K562 (cell line): ENCODE data around the gene RPL28. TPM values are rescaled to one million over a fixed set of nuclear protein-coding genes. Genes with fewer than 3 reads are reported as not detected.
A peak's percentile ranks its signal among the peaks of the same experiment; 100 is the strongest.

Source experiments
- ATF7 ChIP-seq: fragments of 450-650 bp; IDR thresholded peaks from 2 replicates; pipeline ENCODE4 v1.7.1; 2014; ENCODE audit warnings: mild to moderate bottlenecking, moderate library complexity
- CBX8 ChIP-seq: fragments of 200-600 bp; sonication (generic); IDR thresholded peaks from 2 replicates; pipeline ENCODE4 v1.6.1; 2012; ENCODE audit warnings: borderline replicate concordance, mixed run types, low read depth, mild to moderate bottlenecking, moderate library complexity, mixed read lengths, low read length, control low read depth, inconsistent platforms; ENCODE audit not compliant: poor library complexity, severe bottlenecking; ENCODE audit errors: extremely low read depth
- CREM ChIP-seq: IDR thresholded peaks from 2 replicates; pipeline ENCODE4 v1.6.1; 2014; ENCODE audit warnings: antibody characterized with exemption, low read depth
- ETS2 ChIP-seq: IDR thresholded peaks from 2 replicates; pipeline ENCODE4 v1.6.1; 2016; ENCODE audit warnings: borderline replicate concordance, missing genetic modification characterization, mild to moderate bottlenecking, moderate library complexity, missing compliant biosample characterization; ENCODE audit not compliant: poor library complexity, severe bottlenecking
- GABPA ChIP-seq: fragments of 200-800 bp; sonication (Bioruptor generic); conservative IDR thresholded peaks from 2 replicates; pipeline ENCODE4 v1.6.1; 2016; ENCODE audit warnings: low read depth, missing genetic modification characterization, missing compliant biosample characterization
- HCFC1 ChIP-seq: IDR thresholded peaks from 2 replicates; pipeline ENCODE4 v1.6.1; 2012; ENCODE audit warnings: low read depth, low read length, improper control_type of control experiment
- HNRNPUL1 ChIP-seq: fragments of 200-400 bp; formaldehyde crosslinking; IDR thresholded peaks from 2 replicates; pipeline ENCODE4 v1.6.1; 2017; ENCODE audit warnings: low read length
- HSF4 ChIP-seq: fragments of 250-450 bp; sonication (Bioruptor Pico); IDR thresholded peaks from 2 replicates; pipeline ENCODE4 v2.1.2; 2022; ENCODE audit warnings: mild to moderate bottlenecking, moderate library complexity, borderline replicate concordance
- KDM4B ChIP-seq, 2 experiments: fragments of 450-650 bp in 1 of 2; sonication (generic) in 1 of 2; IDR thresholded peaks; 2 replicates each; pipeline ENCODE4 v1.6.1; 2016 to 2017; ENCODE audit warnings: borderline replicate concordance in 2 of 2, antibody characterized with exemption in 1 of 2, low read depth in 1 of 2, mild to moderate bottlenecking in 1 of 2
- NCOA1 ChIP-seq: fragments of 450-650 bp; IDR thresholded peaks from 2 replicates; pipeline ENCODE4 v1.6.1; 2016; ENCODE audit warnings: low read depth
- RB1 ChIP-seq: fragments of 450-650 bp; IDR thresholded peaks from 2 replicates; pipeline ENCODE4 v1.6.1; 2017; ENCODE audit warnings: low read depth, mild to moderate bottlenecking
- SMARCB1 ChIP-seq: IDR thresholded peaks from 2 replicates; pipeline ENCODE4 v1.6.1; 2011; ENCODE audit warnings: improper control_type of control experiment, low read depth; ENCODE audit not compliant: insufficient read length
- SOX6 ChIP-seq: fragments of 450-650 bp; IDR thresholded peaks from 2 replicates; pipeline ENCODE4 v1.6.1; 2014; ENCODE audit warnings: mild to moderate bottlenecking
- TCFL5 ChIP-seq: fragments of 250-450 bp; sonication (Bioruptor Pico); conservative IDR thresholded peaks from 2 replicates; pipeline ENCODE4 v1.6.1; 2021; ENCODE audit warnings: mild to moderate bottlenecking, moderate library complexity, matching md5 sums
- TSC22D4 ChIP-seq: fragments of 450-650 bp; IDR thresholded peaks from 2 replicates; pipeline ENCODE4 v1.6.1; 2016; ENCODE audit warnings: missing genetic modification characterization, missing biosample characterization, control low read depth
- U2AF2 ChIP-seq: fragments of 200-400 bp; formaldehyde crosslinking; optimal IDR thresholded peaks from 2 replicates; pipeline ENCODE3; 2017; ENCODE audit warnings: low read depth, mild to moderate bottlenecking, low read length
- ZEB2 ChIP-seq: fragments of 450-650 bp; IDR thresholded peaks from 2 replicates; pipeline ENCODE4 v1.6.1; 2016
- ZFP30 ChIP-seq: fragments of 250-450 bp; sonication (Bioruptor Pico); IDR thresholded peaks from 2 replicates; pipeline ENCODE4 v1.8.0; 2022; ENCODE audit warnings: moderate library complexity, mild to moderate bottlenecking, inconsistent platforms, borderline replicate concordance
- ZNF253 ChIP-seq: fragments of 250-450 bp; sonication (Bioruptor Pico); conservative IDR thresholded peaks from 2 replicates; pipeline ENCODE4 v1.6.1; 2021; ENCODE audit warnings: mild to moderate bottlenecking
- ZNF311 ChIP-seq: fragments of 250-450 bp; sonication (Bioruptor Pico); IDR thresholded peaks from 2 replicates; pipeline ENCODE4 v1.4.0; 2020; ENCODE audit warnings: mild to moderate bottlenecking, moderate library complexity
- ZNF316 ChIP-seq: fragments of 450-650 bp; IDR thresholded peaks from 2 replicates; pipeline ENCODE4 v1.6.1; 2016
- ZNF507 ChIP-seq: conservative IDR thresholded peaks from 2 replicates; pipeline ENCODE4 v1.6.1; 2017; ENCODE audit warnings: missing genetic modification characterization, missing compliant biosample characterization
- ZNF699 ChIP-seq: fragments of 250-450 bp; sonication (Bioruptor Pico); IDR thresholded peaks from 2 replicates; pipeline ENCODE4 v1.8.0; 2021; ENCODE audit warnings: mild to moderate bottlenecking, moderate library complexity; ENCODE audit not compliant: insufficient replicate concordance
- polyA plus RNA-seq, 8 experiments: library from polyadenylated mRNA; depleted of rRNA in 4 of 8; stranded (reverse) in 5 of 8; unstranded in 3 of 8; fragments of >200 nt; fragmentation: Nextera tagmentation in 2 of 8; fragmentation: Illumina TruSeq in 1 of 8; extraction: Ambion mirVana in 2 of 8; extraction: Trizol in 1 of 8; gene quantifications; 2 replicates each; pipeline versions ENCODE4 v1.2.1 to v1.2.3, GENCODE V29; 2011 to 2014; ENCODE audit warnings: inconsistent platforms in 1 of 8, missing spikeins in 1 of 8
- total RNA-seq, 7 experiments: library from RNA; depleted of rRNA in 6 of 7; stranded (reverse); fragments of >200 nt in 6 of 7; fragmentation: Illumina TruSeq in 2 of 7; extraction: Trizol in 2 of 7; gene quantifications; 2 replicates each; pipeline versions ENCODE4 v1.2.1 to v1.2.3, GENCODE V29; 2011 to 2021; ENCODE audit warnings: low replicate concordance in 1 of 7
- TF ChIP-seq, protein P1 (sequence below): sonication (generic); formaldehyde crosslinking; IDR thresholded peaks from 2 replicates; pipeline ENCODE4 v1.8.1; 2023; ENCODE audit warnings: mild to moderate bottlenecking, missing genetic modification reagents
- TF ChIP-seq, protein P2 (sequence below), 2 experiments: fragments of 450-650 bp in 1 of 2; sonication (generic) in 1 of 2; formaldehyde crosslinking in 1 of 2; IDR thresholded peaks in 1 of 2; conservative IDR thresholded peaks in 1 of 2; 2 replicates each; pipeline versions ENCODE4 v1.6.1 to v1.8.1; 2016 to 2023; ENCODE audit warnings: mild to moderate bottlenecking in 2 of 2, moderate library complexity in 2 of 2, inconsistent platforms in 1 of 2, missing genetic modification reagents in 1 of 2
- TF ChIP-seq, protein P3 (sequence below): fragments of 250-450 bp; sonication (Bioruptor Pico); IDR thresholded peaks from 2 replicates; pipeline ENCODE4 v1.5.0; 2020; ENCODE audit warnings: mild to moderate bottlenecking

Gene RPL28
- total and polyA plus RNA-seq, 9 of the 15 experiments (the other 6 are each of a cell fraction or from before 2014, with no cell fraction given), result 124 to 3,106 (median 622) TPM

- no peak for TF ChIP-seq CBX8
- no peak for TF ChIP-seq TSC22D4 (tag)
- TF ChIP-seq ZNF253, result no peak
- peak; percentile 37; the same call in 1 of the 2 replicates for TF ChIP-seq GABPA
- TF ChIP-seq ZNF507 (tag), result no peak
- peak; percentile 93 for TF ChIP-seq CREM
- no peak for TF ChIP-seq ZFP30 (CRISPR knock-in tag)
- no peak for TF ChIP-seq ZEB2
- TF ChIP-seq HCFC1, result no peak
- TF ChIP-seq, protein P1, sequence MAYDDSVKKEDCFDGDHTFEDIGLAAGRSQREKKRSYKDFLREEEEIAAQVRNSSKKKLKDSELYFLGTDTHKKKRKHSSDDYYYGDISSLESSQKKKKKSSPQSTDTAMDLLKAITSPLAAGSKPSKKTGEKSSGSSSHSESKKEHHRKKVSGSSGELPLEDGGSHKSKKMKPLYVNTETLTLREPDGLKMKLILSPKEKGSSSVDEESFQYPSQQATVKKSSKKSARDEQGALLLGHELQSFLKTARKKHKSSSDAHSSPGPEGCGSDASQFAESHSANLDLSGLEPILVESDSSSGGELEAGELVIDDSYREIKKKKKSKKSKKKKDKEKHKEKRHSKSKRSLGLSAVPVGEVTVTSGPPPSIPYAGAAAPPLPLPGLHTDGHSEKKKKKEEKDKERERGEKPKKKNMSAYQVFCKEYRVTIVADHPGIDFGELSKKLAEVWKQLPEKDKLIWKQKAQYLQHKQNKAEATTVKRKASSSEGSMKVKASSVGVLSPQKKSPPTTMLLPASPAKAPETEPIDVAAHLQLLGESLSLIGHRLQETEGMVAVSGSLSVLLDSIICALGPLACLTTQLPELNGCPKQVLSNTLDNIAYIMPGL (CRISPR knock-in tag), result no peak
- TF ChIP-seq SOX6, result no peak
- TF ChIP-seq HSF4 (CRISPR knock-in tag), result no peak
- no peak for TF ChIP-seq KDM4B (IDR thresholded peaks at IDR 0.05; ENCODE audit: borderline replicate concordance in 2 of 2, low read depth in 1 of 2)
- TF ChIP-seq SMARCB1, result no peak
- no peak for TF ChIP-seq ZNF316
- TF ChIP-seq ETS2 (tag), result no peak
- TF ChIP-seq U2AF2, result no peak
- TF ChIP-seq, protein P2, sequence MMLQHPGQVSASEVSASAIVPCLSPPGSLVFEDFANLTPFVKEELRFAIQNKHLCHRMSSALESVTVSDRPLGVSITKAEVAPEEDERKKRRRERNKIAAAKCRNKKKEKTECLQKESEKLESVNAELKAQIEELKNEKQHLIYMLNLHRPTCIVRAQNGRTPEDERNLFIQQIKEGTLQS (IDR thresholded peaks at IDR 0.05), result peak; percentile 94
- TF ChIP-seq, protein P2 (CRISPR knock-in tag; conservative IDR thresholded peaks at IDR 0.05), result no peak
- TF ChIP-seq, protein P3, sequence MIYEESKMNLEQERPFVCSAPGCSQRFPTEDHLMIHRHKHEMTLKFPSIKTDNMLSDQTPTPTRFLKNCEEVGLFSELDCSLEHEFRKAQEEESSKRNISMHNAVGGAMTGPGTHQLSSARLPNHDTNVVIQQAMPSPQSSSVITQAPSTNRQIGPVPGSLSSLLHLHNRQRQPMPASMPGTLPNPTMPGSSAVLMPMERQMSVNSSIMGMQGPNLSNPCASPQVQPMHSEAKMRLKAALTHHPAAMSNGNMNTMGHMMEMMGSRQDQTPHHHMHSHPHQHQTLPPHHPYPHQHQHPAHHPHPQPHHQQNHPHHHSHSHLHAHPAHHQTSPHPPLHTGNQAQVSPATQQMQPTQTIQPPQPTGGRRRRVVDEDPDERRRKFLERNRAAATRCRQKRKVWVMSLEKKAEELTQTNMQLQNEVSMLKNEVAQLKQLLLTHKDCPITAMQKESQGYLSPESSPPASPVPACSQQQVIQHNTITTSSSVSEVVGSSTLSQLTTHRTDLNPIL (CRISPR knock-in tag), result no peak
- no peak for TF ChIP-seq ZNF699
- no peak for TF ChIP-seq ZNF311 (CRISPR knock-in tag)
- no peak for TF ChIP-seq TCFL5 (CRISPR knock-in tag)
- no peak for TF ChIP-seq RB1
- TF ChIP-seq ATF7, result peak; percentile 82
- no peak for TF ChIP-seq HNRNPUL1
- TF ChIP-seq NCOA1, result peak; percentile 75
These were observed 46.7 kb downstream of the RPL28 start (continued) for GRCh38 chr19:55432241-55432959.
